MM.1S (cell line): ENCODE measurements around the gene MTMR2.

Source experiments
- DNase-seq: peaks from one replicate; pipeline ENCODE4 v3.0.0-alpha.2; 2015
- H2AFZ ChIP-seq: fragments of 300-600 bp; sonication (generic); 2 replicates; pipeline ENCODE4 v1.6.0; 2016; ENCODE audit warnings: antibody characterized with exemption, low read length
- H3F3A ChIP-seq: fragments of 300-600 bp; sonication (generic); 2 replicates; pipeline ENCODE4 v1.6.1; 2016; ENCODE audit warnings: mild to moderate bottlenecking, antibody characterized with exemption, low read length, moderate library complexity, mixed read lengths; ENCODE audit not compliant: insufficient read depth
- H3K27ac ChIP-seq: fragments of 300-600 bp; sonication (generic); 2 replicates; pipeline ENCODE4 v1.5.1; 2016; ENCODE audit warnings: mild to moderate bottlenecking, low read length
- H3K27me3 ChIP-seq: fragments of 300-600 bp; sonication (generic); replicated peaks from 2 replicates; pipeline ENCODE4 v1.6.0; 2016; ENCODE audit warnings: low read length; ENCODE audit not compliant: insufficient read depth
- H3K36me3 ChIP-seq: fragments of 300-600 bp; sonication (generic); replicated peaks from 2 replicates; pipeline ENCODE4 v1.6.1; 2016; ENCODE audit warnings: mild to moderate bottlenecking, low read length, mixed read lengths; ENCODE audit not compliant: insufficient read depth
- H3K4me1 ChIP-seq: fragments of 300-600 bp; sonication (generic); 2 replicates; pipeline ENCODE4 v1.6.1; 2016; ENCODE audit warnings: low read length, mixed read lengths
- H3K4me2 ChIP-seq: fragments of 300-600 bp; sonication (generic); 2 replicates; pipeline ENCODE4 v1.6.0; 2016; ENCODE audit warnings: low read depth, low read length
- H3K4me3 ChIP-seq: fragments of 300-600 bp; sonication (generic); 2 replicates; pipeline ENCODE4 v1.5.1; 2016; ENCODE audit warnings: low read length, mixed read lengths
- H3K79me2 ChIP-seq: fragments of 300-600 bp; sonication (generic); 2 replicates; pipeline ENCODE4 v1.6.1; 2016; ENCODE audit warnings: mixed run types, low read length, mixed read lengths
- H3K9ac ChIP-seq: fragments of 300-600 bp; sonication (generic); 2 replicates; pipeline ENCODE4 v1.6.1; 2016; ENCODE audit warnings: low read length, mixed read lengths
- H3K9me2 ChIP-seq: fragments of 300-600 bp; sonication (generic); replicated peaks from 2 replicates; pipeline ENCODE4 v1.6.1; 2016; ENCODE audit warnings: mild to moderate bottlenecking, low read length, mixed read lengths; ENCODE audit not compliant: insufficient read depth
- H3K9me3 ChIP-seq: fragments of 300-600 bp; sonication (generic); replicated peaks from 2 replicates; pipeline ENCODE4 v1.6.1; 2016; ENCODE audit warnings: mild to moderate bottlenecking, low read length, mixed read lengths; ENCODE audit not compliant: insufficient read depth
- H4K20me1 ChIP-seq: fragments of 300-600 bp; sonication (generic); 2 replicates; pipeline ENCODE4 v1.6.1; 2016; ENCODE audit warnings: mild to moderate bottlenecking, low read length, moderate library complexity, mixed read lengths; ENCODE audit not compliant: insufficient read depth
- CTCF ChIP-seq: fragments of 300-600 bp; sonication (generic); IDR thresholded peaks from 2 replicates; pipeline ENCODE4 v1.5.1; 2016; ENCODE audit warnings: antibody characterized with exemption, low read length, mixed read lengths
- EZH2 ChIP-seq: fragments of 300-600 bp; sonication (generic); optimal IDR thresholded peaks from 2 replicates; pipeline ENCODE3; 2017; ENCODE audit warnings: low read depth, mild to moderate bottlenecking, antibody characterized with exemption, low read length, mixed read lengths
- EZH2phosphoT487 ChIP-seq: fragments of 300-600 bp; sonication (generic); IDR thresholded peaks from 2 replicates; pipeline ENCODE4 v1.6.1; 2018; ENCODE audit warnings: antibody characterized with exemption, low read length

MTMR2 gene

DNA sequence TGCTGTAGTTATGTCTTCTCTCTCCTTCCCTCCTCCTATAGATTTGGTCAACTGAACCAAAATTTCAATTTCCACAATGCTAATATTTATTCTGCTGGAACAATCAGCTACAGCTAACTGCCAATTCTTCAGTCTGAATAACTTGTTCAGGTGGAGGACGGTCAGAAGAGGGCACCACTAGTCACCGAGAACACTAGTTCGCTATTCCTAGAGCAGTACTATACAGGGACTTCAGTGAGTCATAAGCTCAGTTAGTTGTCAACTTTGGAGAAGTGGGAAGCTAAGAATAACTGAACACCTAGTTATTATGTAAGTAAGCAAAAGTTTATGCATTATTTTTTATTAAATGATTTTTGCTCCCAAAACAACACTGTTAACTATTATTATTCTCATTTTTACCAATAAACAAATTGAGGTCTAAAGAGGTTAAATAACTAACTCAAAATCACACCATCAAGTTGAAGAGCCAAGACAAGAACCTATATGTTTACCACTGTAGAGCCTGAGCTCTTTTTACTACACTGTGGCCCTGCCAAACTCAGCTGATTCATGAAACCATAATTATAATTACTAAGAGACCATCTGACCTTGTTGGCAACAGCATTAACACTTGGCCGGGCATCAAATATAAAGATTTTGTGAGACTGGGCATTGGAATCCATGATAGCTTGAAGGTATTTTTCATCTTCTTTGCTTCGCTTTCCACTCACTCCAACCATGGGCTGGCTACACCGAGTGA is 74.7 kb downstream of the MTMR2 start:
- Histone ChIP-seq H3K9ac (no peak overlapping the region), H3K36me3 (no peaks in the 10 kb centered on the region), H3K9me2 (no peaks in the 10 kb centered on the region), H2AFZ (no peak overlapping the region), H3K4me3 (no peak overlapping the region), H3K4me2 (no peak overlapping the region), H3F3A (no peaks in the 10 kb centered on the region), H3K27ac (no peak overlapping the region), H3K79me2 (no peaks in the 10 kb centered on the region), H4K20me1 (no peaks in the 10 kb centered on the region), H3K4me1 (no peaks in the 10 kb centered on the region), H3K27me3 (no peaks in the 10 kb centered on the region), H3K9me3 (no peaks in the 10 kb centered on the region)
- no peak for TF ChIP-seq EZH2phosphoT487
- peak; percentile 36 for TF ChIP-seq CTCF
- no peak for TF ChIP-seq EZH2
- DNase-seq: peak; percentile 42

GRCh38 chr11:95845167-95845566 is 78.7 kb downstream of the MTMR2 start:
- Histone ChIP-seq H3K9me2 (no peaks in the 10 kb centered on the region), H3F3A (no peaks in the 10 kb centered on the region), H3K9me3 (no peaks in the 10 kb centered on the region), H3K27ac (no peak overlapping the region), H2AFZ (no peak overlapping the region), H3K36me3 (no peaks in the 10 kb centered on the region), H3K4me3 (no peak overlapping the region), H3K4me1 (no peaks in the 10 kb centered on the region), H3K9ac (no peak overlapping the region), H3K4me2 (no peak overlapping the region), H4K20me1 (no peaks in the 10 kb centered on the region), H3K27me3 (no peaks in the 10 kb centered on the region), H3K79me2 (no peaks in the 10 kb centered on the region)
- TF ChIP-seq EZH2phosphoT487 (no peak), CTCF (no peak), EZH2 (no peak)
- DNase-seq: no peak

- Histone ChIP-seq H3K4me2 (no peak overlapping the region), H2AFZ (no peak overlapping the region), H3K4me3 (no peak overlapping the region), H3K79me2 (no peaks in the 10 kb centered on the region), H3K27me3 (no peaks in the 10 kb centered on the region), H3K9me2 (no peaks in the 10 kb centered on the region), H3K9ac (no peak overlapping the region), H3K27ac (no peak overlapping the region), H4K20me1 (no peaks in the 10 kb centered on the region), H3K4me1 (no peaks in the 10 kb centered on the region), H3K9me3 (no peaks in the 10 kb centered on the region), H3F3A (no peaks in the 10 kb centered on the region), H3K36me3 (no peaks in the 10 kb centered on the region)
- peak; percentile 89 for TF ChIP-seq CTCF
- TF ChIP-seq EZH2phosphoT487: no peak
- no peak for TF ChIP-seq EZH2
- peak; percentile 63 for DNase-seq
Observed at GRCh38 chr11:95835768-95836488, 88.0 kb downstream of the MTMR2 start.
